ENCODE measurements around the gene HBZ.
"Not testable (repeated sequence)": the region's sequence is repeated elsewhere in the genome, so short reads cannot be mapped to it uniquely, and the experiment has no call there.

The HBZ gene

DNA sequence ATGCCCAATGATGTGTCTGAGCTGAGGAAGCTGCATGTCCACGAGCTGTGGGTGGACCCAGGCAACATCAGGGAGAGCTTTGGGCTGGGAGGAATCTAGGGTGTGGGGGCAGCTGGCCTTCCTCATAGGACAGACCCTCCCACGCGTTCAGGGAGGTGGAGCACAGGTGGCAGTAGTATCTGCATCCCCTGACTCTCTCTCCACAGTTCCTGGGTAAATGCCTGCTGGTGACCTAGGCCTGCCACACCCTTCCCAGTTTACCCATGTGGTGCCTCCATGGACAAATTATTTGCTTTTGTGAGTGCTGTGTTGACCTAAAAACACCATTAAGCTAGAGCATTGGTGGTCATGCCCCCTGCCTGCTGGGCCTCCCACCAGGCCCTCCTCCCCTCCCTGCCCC is 16.6 kb downstream of the HBZ start:
- TF ChIP-seq, protein P1, sequence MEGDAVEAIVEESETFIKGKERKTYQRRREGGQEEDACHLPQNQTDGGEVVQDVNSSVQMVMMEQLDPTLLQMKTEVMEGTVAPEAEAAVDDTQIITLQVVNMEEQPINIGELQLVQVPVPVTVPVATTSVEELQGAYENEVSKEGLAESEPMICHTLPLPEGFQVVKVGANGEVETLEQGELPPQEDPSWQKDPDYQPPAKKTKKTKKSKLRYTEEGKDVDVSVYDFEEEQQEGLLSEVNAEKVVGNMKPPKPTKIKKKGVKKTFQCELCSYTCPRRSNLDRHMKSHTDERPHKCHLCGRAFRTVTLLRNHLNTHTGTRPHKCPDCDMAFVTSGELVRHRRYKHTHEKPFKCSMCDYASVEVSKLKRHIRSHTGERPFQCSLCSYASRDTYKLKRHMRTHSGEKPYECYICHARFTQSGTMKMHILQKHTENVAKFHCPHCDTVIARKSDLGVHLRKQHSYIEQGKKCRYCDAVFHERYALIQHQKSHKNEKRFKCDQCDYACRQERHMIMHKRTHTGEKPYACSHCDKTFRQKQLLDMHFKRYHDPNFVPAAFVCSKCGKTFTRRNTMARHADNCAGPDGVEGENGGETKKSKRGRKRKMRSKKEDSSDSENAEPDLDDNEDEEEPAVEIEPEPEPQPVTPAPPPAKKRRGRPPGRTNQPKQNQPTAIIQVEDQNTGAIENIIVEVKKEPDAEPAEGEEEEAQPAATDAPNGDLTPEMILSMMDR (IDR thresholded peaks at IDR 0.05; ENCODE audit: low read depth, low read length), result no peak
- Histone ChIP-seq H3K4me1 (peaks cover 5% of the 10 kb centered on the region), H3K27me3 (peaks cover 57% of the 10 kb centered on the region), H3K4me3 (ENCODE audit: low read depth, low read length) (no peak overlapping the region), H3K9me3 (no peaks in the 10 kb centered on the region), H3K36me3 (no peaks in the 10 kb centered on the region)
- no peak for DNase-seq

DNA sequence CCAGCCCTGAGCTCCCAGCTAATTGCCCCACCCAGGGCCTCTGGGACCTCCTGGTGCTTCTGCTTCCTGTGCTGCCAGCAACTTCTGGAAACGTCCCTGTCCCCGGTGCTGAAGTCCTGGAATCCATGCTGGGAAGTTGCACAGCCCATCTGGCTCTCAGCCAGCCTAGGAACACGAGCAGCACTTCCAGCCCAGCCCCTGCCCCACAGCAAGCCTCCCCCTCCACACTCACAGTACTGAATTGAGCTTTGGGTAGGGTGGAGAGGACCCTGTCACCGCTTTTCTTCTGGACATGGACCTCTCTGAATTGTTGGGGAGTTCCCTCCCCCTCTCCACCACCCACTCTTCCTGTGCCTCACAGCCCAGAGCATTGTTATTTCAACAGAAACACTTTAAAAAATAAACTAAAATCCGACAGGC is 17.7 kb downstream of the HBZ start:
- not testable (repeated sequence) for H3K36me3 ChIP-seq; H3K9me3 ChIP-seq; H3K4me3 ChIP-seq (ENCODE audit: low read depth, low read length); DNase-seq; H3K4me1 ChIP-seq
- peaks cover 62% of the 10 kb centered on the region for H3K27me3 ChIP-seq

DNA sequence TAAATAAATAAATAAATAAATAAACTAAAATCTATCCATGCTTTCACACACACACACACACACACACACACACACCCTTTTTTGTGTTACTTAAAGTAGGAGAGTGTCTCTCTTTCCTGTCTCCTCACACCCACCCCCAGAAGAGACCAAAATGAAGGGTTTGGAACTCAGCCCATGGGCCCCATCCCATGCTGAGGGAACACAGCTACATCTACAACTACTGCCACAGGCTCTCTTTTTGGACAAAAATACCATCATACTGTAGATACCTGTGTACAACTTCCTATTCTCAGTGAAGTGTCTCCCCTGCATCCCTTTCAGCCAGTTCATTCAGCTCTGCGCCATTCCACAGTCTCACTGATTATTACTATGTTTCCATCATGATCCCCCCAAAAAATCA is 18.3 kb downstream of the HBZ start:
- no peaks in the 10 kb centered on the region for H3K9me3 ChIP-seq
- TF ChIP-seq, protein P1 (IDR thresholded peaks at IDR 0.05; ENCODE audit: low read depth, low read length), result no peak
- H3K27me3 ChIP-seq, result peaks cover 62% of the 10 kb centered on the region
- DNase-seq, result no peak
- H3K4me1 ChIP-seq, result no peaks in the 10 kb centered on the region
- no peak overlapping the region for H3K4me3 ChIP-seq (ENCODE audit: low read depth, low read length)
- H3K36me3 ChIP-seq, result no peaks in the 10 kb centered on the region

DNA sequence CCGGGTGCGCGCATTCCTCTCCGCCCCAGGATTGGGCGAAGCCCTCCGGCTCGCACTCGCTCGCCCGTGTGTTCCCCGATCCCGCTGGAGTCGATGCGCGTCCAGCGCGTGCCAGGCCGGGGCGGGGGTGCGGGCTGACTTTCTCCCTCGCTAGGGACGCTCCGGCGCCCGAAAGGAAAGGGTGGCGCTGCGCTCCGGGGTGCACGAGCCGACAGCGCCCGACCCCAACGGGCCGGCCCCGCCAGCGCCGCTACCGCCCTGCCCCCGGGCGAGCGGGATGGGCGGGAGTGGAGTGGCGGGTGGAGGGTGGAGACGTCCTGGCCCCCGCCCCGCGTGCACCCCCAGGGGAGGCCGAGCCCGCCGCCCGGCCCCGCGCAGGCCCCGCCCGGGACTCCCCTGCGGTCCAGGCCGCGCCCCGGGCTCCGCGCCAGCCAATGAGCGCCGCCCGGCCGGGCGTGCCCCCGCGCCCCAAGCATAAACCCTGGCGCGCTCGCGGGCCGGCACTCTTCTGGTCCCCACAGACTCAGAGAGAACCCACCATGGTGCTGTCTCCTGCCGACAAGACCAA is 20.0 kb downstream of the HBZ start, which contains the start of gene HBA2:
TSS of gene HBA2 (plus strand) at position 503 of the 568 bp plus-strand sequence. CDS start at position 540, 37 bp downstream.
- H3K4me3 ChIP-seq (ENCODE audit: low read depth, low read length); H3K9me3 ChIP-seq; H3K4me1 ChIP-seq; DNase-seq; H3K36me3 ChIP-seq: not testable (repeated sequence)
- peaks cover 51% of the 10 kb centered on the region for H3K27me3 ChIP-seq

DNA sequence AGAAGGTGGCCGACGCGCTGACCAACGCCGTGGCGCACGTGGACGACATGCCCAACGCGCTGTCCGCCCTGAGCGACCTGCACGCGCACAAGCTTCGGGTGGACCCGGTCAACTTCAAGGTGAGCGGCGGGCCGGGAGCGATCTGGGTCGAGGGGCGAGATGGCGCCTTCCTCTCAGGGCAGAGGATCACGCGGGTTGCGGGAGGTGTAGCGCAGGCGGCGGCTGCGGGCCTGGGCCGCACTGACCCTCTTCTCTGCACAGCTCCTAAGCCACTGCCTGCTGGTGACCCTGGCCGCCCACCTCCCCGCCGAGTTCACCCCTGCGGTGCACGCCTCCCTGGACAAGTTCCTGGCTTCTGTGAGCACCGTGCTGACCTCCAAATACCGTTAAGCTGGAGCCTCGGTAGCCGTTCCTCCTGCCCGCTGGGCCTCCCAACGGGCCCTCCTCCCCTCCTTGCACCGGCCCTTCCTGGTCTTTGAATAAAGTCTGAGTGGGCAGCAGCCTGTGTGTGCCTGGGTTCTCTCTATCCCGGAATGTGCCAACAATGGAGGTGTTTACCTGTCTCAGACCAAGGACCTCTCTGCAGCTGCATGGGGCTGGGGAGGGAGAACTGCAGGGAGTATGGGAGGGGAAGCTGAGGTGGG is 20.9 kb downstream of the HBZ start:
- H3K9me3 ChIP-seq; H3K4me3 ChIP-seq (ENCODE audit: low read depth, low read length); H3K4me1 ChIP-seq; H3K36me3 ChIP-seq; DNase-seq: not testable (repeated sequence)
- peaks cover 51% of the 10 kb centered on the region for H3K27me3 ChIP-seq

DNA sequence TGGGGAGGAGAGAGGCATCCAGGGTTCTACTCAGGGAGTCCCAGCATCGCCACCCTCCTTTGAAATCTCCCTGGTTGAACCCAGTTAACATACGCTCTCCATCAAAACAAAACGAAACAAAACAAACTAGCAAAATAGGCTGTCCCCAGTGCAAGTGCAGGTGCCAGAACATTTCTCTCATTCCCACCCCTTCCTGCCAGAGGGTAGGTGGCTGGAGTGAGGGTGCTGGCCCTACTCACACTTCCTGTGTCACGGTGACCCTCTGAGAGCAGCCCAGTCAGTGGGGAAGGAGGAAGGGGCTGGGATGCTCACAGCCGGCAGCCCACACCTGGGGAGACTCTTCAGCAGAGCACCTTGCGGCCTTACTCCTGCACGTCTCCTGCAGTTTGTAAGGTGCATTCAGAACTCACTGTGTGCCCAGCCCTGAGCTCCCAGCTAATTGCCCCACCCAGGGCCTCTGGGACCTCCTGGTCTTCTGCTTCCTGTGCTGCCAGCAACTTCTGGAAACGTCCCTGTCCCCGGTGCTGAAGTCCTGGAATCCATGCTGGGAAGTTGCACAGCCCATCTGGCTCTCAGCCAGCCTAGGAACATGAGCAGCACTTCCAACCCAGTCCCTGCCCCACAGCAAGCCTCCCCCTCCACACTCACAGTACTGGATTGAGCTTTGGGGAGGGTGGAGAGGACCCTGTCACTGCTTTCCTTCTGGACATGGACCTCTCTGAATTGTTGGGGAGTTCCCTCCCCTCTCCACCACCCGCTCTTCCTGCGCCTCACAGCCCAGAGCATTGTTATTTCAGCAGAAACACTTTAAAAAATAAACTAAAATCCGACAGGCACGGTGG is 21.7 kb downstream of the HBZ start:
- peaks cover 59% of the 10 kb centered on the region for H3K27me3 ChIP-seq
- not testable (repeated sequence) for DNase-seq; H3K4me3 ChIP-seq (ENCODE audit: low read depth, low read length); H3K9me3 ChIP-seq; H3K36me3 ChIP-seq; H3K4me1 ChIP-seq

DNA sequence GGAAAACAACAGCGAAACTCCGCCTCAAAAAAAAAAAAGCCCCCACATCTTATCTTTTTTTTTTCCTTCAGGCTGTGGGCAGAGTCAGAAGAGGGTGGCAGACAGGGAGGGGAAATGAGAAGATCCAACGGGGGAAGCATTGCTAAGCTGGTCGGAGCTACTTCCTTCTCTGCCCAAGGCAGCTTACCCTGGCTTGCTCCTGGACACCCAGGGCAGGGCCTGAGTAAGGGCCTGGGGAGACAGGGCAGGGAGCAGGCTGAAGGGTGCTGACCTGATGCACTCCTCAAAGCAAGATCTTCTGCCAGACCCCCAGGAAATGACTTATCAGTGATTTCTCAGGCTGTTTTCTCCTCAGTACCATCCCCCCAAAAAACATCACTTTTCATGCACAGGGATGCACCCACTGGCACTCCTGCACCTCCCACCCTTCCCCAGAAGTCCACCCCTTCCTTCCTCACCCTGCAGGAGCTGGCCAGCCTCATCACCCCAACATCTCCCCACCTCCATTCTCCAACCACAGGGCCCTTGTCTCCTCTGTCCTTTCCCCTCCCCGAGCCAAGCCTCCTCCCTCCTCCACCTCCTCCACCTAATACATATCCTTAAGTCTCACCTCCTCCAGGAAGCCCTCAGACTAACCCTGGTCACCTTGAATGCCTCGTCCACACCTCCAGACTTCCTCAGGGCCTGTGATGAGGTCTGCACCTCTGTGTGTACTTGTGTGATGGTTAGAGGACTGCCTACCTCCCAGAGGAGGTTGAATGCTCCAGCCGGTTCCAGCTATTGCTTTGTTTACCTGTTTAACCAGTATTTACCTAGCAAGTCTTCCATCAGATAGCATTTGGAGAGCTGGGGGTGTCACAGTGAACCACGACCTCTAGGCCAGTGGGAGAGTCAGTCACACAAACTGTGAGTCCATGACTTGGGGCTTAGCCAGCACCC is 22.8 kb downstream of the HBZ start:
- H3K36me3 ChIP-seq, result no peaks in the 10 kb centered on the region
- no peaks in the 10 kb centered on the region for H3K9me3 ChIP-seq
- peaks cover 70% of the 10 kb centered on the region for H3K27me3 ChIP-seq
- H3K4me3 ChIP-seq (ENCODE audit: low read depth, low read length), result no peak overlapping the region
- DNase-seq, result no peak
- TF ChIP-seq, protein P1 (IDR thresholded peaks at IDR 0.05; ENCODE audit: low read depth, low read length), result no peak
- H3K4me1 ChIP-seq, result no peaks in the 10 kb centered on the region; the same call in none of the 2 replicates

DNA sequence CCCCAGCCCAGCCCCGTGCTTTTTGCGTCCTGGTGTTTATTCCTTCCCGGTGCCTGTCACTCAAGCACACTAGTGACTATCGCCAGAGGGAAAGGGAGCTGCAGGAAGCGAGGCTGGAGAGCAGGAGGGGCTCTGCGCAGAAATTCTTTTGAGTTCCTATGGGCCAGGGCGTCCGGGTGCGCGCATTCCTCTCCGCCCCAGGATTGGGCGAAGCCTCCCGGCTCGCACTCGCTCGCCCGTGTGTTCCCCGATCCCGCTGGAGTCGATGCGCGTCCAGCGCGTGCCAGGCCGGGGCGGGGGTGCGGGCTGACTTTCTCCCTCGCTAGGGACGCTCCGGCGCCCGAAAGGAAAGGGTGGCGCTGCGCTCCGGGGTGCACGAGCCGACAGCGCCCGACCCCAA is 23.6 kb downstream of the HBZ start:
- DNase-seq; H3K9me3 ChIP-seq; H3K4me1 ChIP-seq; H3K4me3 ChIP-seq (ENCODE audit: low read depth, low read length); H3K36me3 ChIP-seq: not testable (repeated sequence)
- H3K27me3 ChIP-seq, result peaks cover 68% of the 10 kb centered on the region

DNA sequence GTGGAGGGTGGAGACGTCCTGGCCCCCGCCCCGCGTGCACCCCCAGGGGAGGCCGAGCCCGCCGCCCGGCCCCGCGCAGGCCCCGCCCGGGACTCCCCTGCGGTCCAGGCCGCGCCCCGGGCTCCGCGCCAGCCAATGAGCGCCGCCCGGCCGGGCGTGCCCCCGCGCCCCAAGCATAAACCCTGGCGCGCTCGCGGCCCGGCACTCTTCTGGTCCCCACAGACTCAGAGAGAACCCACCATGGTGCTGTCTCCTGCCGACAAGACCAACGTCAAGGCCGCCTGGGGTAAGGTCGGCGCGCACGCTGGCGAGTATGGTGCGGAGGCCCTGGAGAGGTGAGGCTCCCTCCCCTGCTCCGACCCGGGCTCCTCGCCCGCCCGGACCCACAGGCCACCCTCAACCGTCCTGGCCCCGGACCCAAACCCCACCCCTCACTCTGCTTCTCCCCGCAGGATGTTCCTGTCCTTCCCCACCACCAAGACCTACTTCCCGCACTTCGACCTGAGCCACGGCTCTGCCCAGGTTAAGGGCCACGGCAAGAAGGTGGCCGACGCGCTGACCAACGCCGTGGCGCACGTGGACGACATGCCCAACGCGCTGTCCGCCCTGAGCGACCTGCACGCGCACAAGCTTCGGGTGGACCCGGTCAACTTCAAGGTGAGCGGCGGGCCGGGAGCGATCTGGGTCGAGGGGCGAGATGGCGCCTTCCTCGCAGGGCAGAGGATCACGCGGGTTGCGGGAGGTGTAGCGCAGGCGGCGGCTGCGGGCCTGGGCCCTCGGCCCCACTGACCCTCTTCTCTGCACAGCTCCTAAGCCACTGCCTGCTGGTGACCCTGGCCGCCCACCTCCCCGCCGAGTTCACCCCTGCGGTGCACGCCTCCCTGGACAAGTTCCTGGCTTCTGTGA is 24.3 kb downstream of the HBZ start, which contains the start of gene HBA1:
TSS of gene HBA1 (plus strand) at position 204 of the 906 bp plus-strand sequence. CDS start at position 241, 37 bp downstream.
- H3K27me3 ChIP-seq, result peaks cover 64% of the 10 kb centered on the region
- H3K4me1 ChIP-seq; H3K9me3 ChIP-seq; H3K4me3 ChIP-seq (ENCODE audit: low read depth, low read length); DNase-seq; H3K36me3 ChIP-seq: not testable (repeated sequence)

Data from BE2C (cell line).